HepG2 (cell line): ENCODE data around the gene NSMF. TPM values are rescaled to one million over a fixed set of nuclear protein-coding genes. Genes with fewer than 3 reads are reported as not detected.

Experiments
- CEBPB ChIP-seq: IDR thresholded peaks from 2 replicates; pipeline ENCODE4 v1.6.1; 2011; ENCODE audit warnings: low read depth, low read length, improper control_type of control experiment, borderline replicate concordance
- CTCF ChIP-seq: sonication (generic); formaldehyde crosslinking; IDR thresholded peaks from 2 replicates; pipeline ENCODE4 v1.5.0; 2020; ENCODE audit warnings: mild to moderate bottlenecking, missing genetic modification reagents, moderate library complexity
- GABPB1 ChIP-seq: IDR thresholded peaks from 2 replicates; pipeline ENCODE4 v1.6.1; 2016; ENCODE audit warnings: mild to moderate bottlenecking, missing genetic modification reagents, moderate library complexity, missing compliant biosample characterization
- GMEB2 ChIP-seq: IDR thresholded peaks from 2 replicates; pipeline ENCODE4 v1.6.1; 2016; ENCODE audit warnings: missing biosample characterization, missing genetic modification reagents, low read depth
- NCOA5 ChIP-seq: sonication (generic); formaldehyde crosslinking; IDR thresholded peaks from 2 replicates; pipeline ENCODE4 v1.4.0; 2020; ENCODE audit warnings: missing genetic modification reagents
- PAF1 ChIP-seq: IDR thresholded peaks from 2 replicates; pipeline ENCODE4 v1.6.1; 2016; ENCODE audit warnings: missing genetic modification reagents, missing compliant biosample characterization
- REL ChIP-seq: sonication (generic); formaldehyde crosslinking; conservative IDR thresholded peaks from 2 replicates; pipeline ENCODE4 v1.8.0; 2022; ENCODE audit warnings: mild to moderate bottlenecking, missing genetic modification reagents, moderate library complexity
- RFXANK ChIP-seq: IDR thresholded peaks from 2 replicates; pipeline ENCODE4 v1.6.1; 2016
- TGIF2 ChIP-seq: IDR thresholded peaks from 2 replicates; pipeline ENCODE4 v1.6.1; 2016; ENCODE audit warnings: control low read depth, missing compliant biosample characterization
- THAP11 ChIP-seq: IDR thresholded peaks from 2 replicates; pipeline ENCODE4 v1.6.1; 2016; ENCODE audit warnings: missing biosample characterization, missing genetic modification reagents
- TIGD3 ChIP-seq: sonication (generic); formaldehyde crosslinking; IDR thresholded peaks from 2 replicates; pipeline ENCODE4 v1.5.1; 2020; ENCODE audit warnings: mild to moderate bottlenecking, missing genetic modification reagents, borderline replicate concordance
- TMF1 ChIP-seq: sonication (generic); formaldehyde crosslinking; IDR thresholded peaks from 2 replicates; pipeline ENCODE4 v1.8.1; 2022; ENCODE audit warnings: low read depth, missing genetic modification reagents
- ZBTB20 ChIP-seq: sonication (generic); formaldehyde crosslinking; IDR thresholded peaks from 2 replicates; pipeline ENCODE4 v1.8.1; 2023; ENCODE audit warnings: missing genetic modification reagents, low read depth, mild to moderate bottlenecking, borderline replicate concordance
- ZNF207 ChIP-seq: fragments of 450-650 bp; IDR thresholded peaks from 2 replicates; pipeline ENCODE4 v1.6.1; 2016; ENCODE audit warnings: antibody characterized with exemption, borderline replicate concordance
- ZNF430 ChIP-seq: sonication (generic); formaldehyde crosslinking; IDR thresholded peaks from 2 replicates; pipeline ENCODE4 v1.9.0; 2021; ENCODE audit warnings: mild to moderate bottlenecking, missing genetic modification reagents
- ZNF431 ChIP-seq: sonication (generic); formaldehyde crosslinking; IDR thresholded peaks from 2 replicates; pipeline ENCODE4 v1.9.0; 2022; ENCODE audit warnings: missing genetic modification reagents, low read depth, mild to moderate bottlenecking, borderline replicate concordance
- ZNF432 ChIP-seq: sonication (generic); formaldehyde crosslinking; IDR thresholded peaks from 2 replicates; pipeline ENCODE4 v1.5.0; 2020; ENCODE audit warnings: missing genetic modification reagents, mild to moderate bottlenecking, borderline replicate concordance
- ZNF574 ChIP-seq: sonication (generic); formaldehyde crosslinking; IDR thresholded peaks from 2 replicates; pipeline ENCODE4 v1.4.0; 2020; ENCODE audit warnings: missing genetic modification reagents
- ZNF687 ChIP-seq: sonication (generic); formaldehyde crosslinking; IDR thresholded peaks from 2 replicates; pipeline ENCODE4 v1.5.1; 2020; ENCODE audit warnings: mild to moderate bottlenecking, missing genetic modification reagents, moderate library complexity
- polyA plus RNA-seq, 8 experiments: library from polyadenylated mRNA; depleted of rRNA in 3 of 8; stranded (reverse) in 7 of 8; unstranded in 1 of 8; fragments of >200 nt; fragmentation: Illumina TruSeq in 4 of 8; extraction: Trizol in 4 of 8; gene quantifications; 2 replicates each; pipeline versions ENCODE4 v1.2.1 to v1.2.3, GENCODE V29; 2011 to 2016; ENCODE audit warnings: low read depth in 4 of 8, missing spikeins in 1 of 8, mixed read lengths in 1 of 8; ENCODE audit not compliant: insufficient read depth in 1 of 8
- total RNA-seq, 5 experiments: library from RNA; depleted of rRNA; stranded (reverse); fragments of >200 nt; fragmentation: Illumina TruSeq; extraction: Trizol; gene quantifications; 2 replicates each; pipeline ENCODE4 v1.2.3, GENCODE V29; 2016; ENCODE audit warnings: low read depth in 1 of 5

NSMF gene
- total and polyA plus RNA-seq, 2 of the 13 experiments (the other 11 are each of a cell fraction or from before 2014, with no cell fraction given): 44.3 to 183 TPM

- peak; percentile 81 for TF ChIP-seq ZNF687
- no peak for TF ChIP-seq REL (CRISPR knock-in tag)
- no peak for TF ChIP-seq CEBPB
- TF ChIP-seq ZNF207: no peak
- no peak for TF ChIP-seq PAF1 (CRISPR knock-in tag)
- TF ChIP-seq ZNF430 (CRISPR knock-in tag): peak; percentile 63; the same call in 1 of the 2 replicates
- no peak for TF ChIP-seq ZNF432
- no peak for TF ChIP-seq NCOA5 (CRISPR knock-in tag)
- TF ChIP-seq GMEB2: no peak
- TF ChIP-seq TGIF2 (CRISPR knock-in tag): no peak
- no peak for TF ChIP-seq CTCF (CRISPR knock-in tag)
- TF ChIP-seq THAP11 (CRISPR knock-in tag): peak; percentile 14; the same call in 1 of the 2 replicates
- 0 out of 2 replicates have a peak, but pooled peaks have one; percentile 9 for TF ChIP-seq ZNF574 (CRISPR knock-in tag)
- no peak for TF ChIP-seq TMF1 (CRISPR knock-in tag)
- TF ChIP-seq ZBTB20: no peak
- TF ChIP-seq RFXANK: no peak
- TF ChIP-seq TIGD3 (CRISPR knock-in tag): no peak
- peak; percentile 39; the same call in 1 of the 2 replicates for TF ChIP-seq GABPB1 (CRISPR knock-in tag)
- TF ChIP-seq ZNF431 (CRISPR knock-in tag): peak; percentile 53; the same call in 1 of the 2 replicates
Measured at GRCh38 chr9:137459152-137459600, at the start of gene NSMF (continued).
